NCI-H82 treated with DMSO at 0.1 percent for 48 hours (cell line): ENCODE data around the gene DLL1.

Source experiments
- DNase-seq: peaks from one replicate; lab custom pipeline; 2025; ENCODE audit not compliant: unreplicated experiment; lab: John Stamatoyannopoulos, UW

The DLL1 gene

GRCh38 chr6:170253226-170253909 is 37.5 kb downstream of the DLL1 start:
- DNase-seq = no peak

DNA sequence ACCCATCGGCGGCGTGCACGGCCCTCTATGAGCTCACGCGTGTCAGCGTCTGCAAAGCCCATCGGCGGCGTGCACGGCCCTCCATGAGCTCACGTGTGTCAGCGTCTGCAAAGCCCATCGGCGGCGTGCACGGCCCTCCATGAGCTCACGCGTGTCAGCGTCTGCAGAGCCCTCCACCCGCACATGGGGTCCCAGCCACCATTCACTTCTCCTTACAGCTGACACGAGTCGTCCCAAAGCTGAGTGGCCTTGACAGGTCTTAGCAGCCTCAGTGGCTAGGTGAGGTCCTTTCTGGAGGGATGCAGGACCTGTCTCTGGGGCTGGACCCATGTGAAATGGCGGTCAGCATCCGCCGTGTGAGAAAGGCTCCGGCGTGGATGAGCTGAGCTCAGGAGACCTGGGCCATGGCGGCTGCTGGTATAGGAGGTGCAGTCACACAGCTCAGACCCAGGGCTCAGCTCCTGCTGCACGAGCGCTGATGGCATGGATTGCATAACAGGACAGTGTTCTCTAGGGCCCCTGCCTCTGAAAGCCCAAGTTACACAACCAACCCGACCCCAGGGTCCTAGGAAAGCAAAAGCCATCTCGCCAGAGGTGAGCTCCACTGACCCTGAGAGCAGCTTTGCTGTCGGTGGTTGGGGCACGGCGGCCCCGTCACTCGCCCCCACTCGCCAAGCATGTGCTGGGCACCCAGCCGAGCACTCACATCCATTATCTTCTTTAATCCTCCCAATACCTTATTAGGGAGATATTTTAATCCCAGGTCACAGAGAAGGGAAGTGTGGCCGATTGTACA is 38.9 kb downstream of the DLL1 start:
- peak; percentile 88 for DNase-seq

GRCh38 chr6:170250981-170251775 is 39.7 kb downstream of the DLL1 start:
- DNase-seq = no peak

DNA sequence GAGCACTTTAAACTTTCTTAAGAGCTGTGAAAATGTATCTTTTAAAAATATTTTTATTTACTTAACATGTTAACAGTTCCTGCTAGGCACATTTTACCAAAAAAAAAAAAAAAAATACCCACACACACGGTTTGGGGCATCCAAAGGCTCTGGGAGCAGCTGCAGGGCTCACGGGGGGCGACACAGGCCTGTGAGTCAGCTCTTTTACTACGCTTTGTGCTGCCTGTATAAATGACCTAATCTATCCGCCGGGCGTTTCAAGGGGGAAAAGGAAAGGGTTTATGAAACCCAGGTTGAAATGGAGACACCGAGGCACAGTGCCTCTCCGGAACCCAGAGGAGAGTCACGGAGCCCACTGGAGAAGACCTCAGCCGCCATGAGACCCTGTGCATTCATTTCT is 40.4 kb downstream of the DLL1 start:
- DNase-seq = no peak

DNA sequence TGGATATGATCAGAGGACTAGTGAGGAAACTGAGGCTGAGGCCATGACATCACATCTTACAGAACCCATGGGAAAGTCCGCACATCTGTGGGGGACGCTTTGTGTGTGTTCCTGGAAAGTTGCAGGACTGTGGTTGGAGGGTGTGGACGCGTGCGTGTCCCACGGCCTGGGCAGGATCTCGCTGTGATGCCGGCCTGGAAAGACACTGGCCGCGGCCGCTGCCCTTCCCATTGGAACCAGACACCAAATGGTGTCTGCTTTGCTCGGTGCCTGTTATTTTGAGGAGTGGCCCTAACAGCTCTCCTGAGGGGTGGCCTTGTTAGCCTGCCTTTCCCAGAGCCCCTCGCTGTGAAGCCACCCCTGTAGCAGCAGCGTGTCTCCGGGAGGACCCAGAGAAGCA is 41.1 kb downstream of the DLL1 start:
- DNase-seq = no peak

DNA sequence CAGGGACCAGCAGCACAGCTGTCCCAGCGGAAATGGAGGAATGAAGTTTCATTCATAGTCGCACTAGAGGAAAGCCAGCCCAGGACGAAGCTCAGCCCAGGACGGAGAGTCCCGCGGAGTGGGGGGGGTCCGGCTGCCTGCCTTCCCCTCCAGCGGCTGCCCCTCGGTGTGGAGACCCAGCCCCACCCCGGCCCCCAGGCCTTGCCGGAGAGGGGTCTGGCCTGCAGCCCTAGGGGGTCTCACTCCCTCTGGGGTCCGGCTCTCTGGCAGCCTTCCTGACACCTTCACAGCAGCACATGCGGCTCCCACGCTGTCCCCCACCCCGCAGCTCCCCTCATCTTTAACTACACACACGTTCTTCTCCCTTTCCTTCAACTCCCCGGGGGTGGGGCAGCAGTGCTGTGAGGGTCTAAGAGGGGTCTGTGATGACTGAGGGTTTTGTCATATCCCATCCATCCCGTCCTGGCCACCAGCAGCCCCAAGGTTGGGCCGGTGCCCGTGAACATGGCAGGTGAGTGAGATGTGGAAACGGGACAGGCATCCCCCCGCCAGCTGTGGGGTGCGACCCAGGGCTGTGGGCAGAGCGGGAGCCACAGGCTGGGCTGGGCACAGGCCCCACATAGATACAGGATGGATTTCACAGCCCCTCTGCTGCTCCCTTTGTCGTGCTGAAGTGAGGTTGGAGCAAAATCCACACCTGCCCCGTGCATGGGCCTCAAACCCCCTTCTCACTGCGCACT is 41.8 kb downstream of the DLL1 start:
- DNase-seq = no peak

DNA sequence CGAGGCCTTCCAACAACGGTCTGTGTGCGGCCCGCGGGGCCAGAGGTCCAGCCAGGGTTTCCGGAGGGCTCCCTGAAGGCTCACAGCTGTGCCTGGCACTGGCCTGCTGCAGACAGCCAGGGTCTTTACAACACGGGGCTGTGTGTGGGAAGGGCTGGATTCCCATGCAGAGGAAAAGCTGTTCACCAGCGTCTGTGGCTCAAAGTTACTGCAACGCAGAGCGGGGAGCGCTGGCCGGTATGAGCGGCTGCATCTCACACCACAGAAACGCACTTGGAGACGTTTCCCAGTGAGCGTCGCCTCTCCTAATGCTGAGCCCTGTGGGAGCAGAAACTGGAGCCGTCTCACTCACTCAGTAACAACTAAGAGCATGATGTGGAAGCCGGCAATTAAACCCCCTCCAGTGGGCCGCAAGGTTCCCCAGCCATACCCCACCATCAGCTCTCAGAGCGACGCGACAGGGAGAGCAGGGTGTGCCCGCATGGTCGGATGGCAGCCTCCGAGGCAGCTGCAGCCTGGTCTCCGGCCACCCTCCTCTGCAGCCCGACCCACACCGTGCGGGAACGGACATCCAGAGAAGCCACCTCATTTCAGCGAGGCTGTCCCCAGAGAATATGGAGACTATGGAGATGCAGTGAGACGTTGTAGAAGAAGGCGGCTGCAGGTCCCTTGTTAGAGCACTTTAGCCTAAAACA is 42.6 kb downstream of the DLL1 start:
- no peak for DNase-seq

- DNase-seq = no peak
Measured at GRCh38 chr6:170247178-170247701, 43.6 kb downstream of the DLL1 start.

GRCh38 chr6:170245475-170245992 is 45.3 kb downstream of the DLL1 start:
- no peak for DNase-seq

DNA sequence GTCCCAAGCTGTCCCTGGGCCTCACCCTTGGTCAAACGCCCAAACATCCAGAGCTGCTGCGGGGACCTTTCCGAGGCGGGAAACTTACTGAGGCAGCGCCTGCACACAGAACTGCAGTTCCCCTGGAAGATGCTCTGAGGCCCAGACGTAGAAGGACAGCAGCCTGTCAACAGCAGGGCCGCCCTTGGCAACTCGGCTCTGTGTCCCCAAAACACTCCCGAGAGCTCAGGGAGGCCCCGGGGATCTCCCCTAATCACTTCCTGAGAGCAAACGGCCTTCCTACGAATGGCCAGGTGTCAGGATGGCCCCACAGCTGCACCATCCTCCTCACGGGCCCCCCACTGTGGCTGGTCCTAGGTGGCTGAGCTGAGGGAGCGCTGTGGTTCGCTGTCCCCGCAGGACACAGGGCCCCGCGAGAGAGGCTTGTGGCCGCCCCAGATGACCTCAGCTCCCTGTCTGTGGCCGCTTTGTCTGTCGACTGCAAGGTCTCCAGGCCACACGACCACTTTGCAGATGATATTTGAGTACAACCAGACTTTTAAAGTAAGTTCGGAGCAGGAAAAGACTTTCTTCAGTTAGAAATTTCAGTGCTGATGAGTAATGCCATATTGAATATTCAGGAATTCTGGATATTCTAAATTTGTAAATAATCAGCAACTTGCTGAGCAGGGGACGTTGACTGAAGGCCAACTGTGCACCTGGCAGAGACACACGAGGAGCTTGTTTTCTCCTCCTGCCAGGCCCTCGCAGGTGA is 46.0 kb downstream of the DLL1 start:
- peak; percentile 10 for DNase-seq

DNA sequence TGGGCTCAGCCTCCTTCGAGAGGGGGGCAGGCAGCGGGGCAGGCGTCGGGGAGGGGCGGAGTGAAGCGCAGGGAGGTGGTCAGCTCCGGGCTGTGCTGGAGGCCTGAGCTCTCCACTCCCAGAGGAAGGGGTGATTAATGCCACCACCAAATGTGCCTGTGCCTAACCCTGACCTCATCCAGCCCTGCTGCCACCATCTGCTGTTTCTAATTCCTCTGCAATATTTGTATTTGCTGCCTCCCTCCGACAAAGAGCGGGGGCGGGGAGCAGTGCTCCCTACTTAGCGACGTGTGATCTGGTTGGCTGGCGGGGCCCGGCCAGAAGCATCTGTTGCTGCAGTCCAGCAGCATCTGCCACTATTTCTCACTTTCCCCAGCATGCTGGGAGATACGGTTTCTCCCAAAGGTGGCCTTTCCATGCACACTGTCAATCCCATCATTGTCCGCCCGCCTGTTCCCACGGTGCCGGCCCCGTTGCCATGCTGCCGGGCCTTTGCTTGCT is 47.0 kb downstream of the DLL1 start:
- DNase-seq = peak; percentile 99

- DNase-seq = peak; percentile 98
Measured at GRCh38 chr6:170243386-170243785, 47.5 kb downstream of the DLL1 start.

DNA sequence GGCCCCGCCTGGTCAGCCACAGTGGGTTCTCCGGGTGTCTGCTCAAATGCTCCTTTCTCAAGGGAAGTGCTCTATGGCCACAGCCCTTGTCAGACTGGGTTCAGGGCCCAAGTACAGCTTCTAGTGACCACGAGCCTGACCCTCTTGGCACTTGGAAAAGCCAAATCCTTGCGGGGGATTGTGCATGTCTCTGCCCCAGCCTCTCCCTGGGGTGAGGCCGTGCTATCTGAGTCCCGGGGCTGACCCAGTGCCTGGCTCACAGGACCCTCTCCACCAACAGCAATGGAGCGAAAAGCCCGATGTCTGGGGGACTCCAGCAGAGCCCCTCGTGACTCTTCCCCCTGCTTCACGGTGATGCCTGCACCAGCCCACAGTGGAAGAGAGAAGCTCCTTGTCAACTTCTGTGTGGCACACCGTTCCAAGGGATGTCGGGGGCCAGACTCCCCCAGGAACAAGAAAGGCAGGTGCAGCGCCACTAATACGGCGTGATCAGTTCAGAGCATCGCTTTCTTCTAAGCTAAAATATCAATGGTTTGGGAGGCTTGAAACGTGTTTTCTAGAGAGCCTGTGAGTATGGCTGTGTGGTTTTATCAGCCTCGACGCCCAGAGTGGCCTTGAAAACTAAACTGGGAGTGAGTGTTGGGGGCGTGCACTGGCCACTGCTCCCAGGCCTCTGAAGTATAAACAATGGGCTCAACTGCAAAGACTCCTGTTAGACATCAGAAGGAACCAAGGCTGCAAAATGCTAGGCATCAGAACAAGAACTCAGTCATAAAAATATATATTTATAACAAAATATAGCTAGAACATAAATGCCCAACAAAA is 51.9 kb downstream of the DLL1 start:
- DNase-seq = no peak

GRCh38 chr6:170237999-170238740 is 52.7 kb downstream of the DLL1 start:
- DNase-seq = no peak

GRCh38 chr6:170236131-170236836 is 54.6 kb downstream of the DLL1 start:
- DNase-seq = no peak

GRCh38 chr6:170235391-170236125 is 55.3 kb downstream of the DLL1 start:
- no peak for DNase-seq
